Trophoblast cell (in vitro differentiated cells and primary cell): ENCODE measurements around the gene COPE.
A peak's percentile ranks its signal among the peaks of the same experiment; 100 is the strongest.

Source experiments
- DNase-seq, 2 donors: peaks; one replicate each; pipeline ENCODE4 v3.0.0-alpha.2; 2016
- H2AFZ ChIP-seq: 2 replicates; pipeline ENCODE4 v1.6.1; 2013; ENCODE audit warnings: low read length, moderate library complexity, mild to moderate bottlenecking; ENCODE audit not compliant: insufficient read depth, poor library complexity
- H2AK5ac ChIP-seq: 2 replicates; pipeline ENCODE4 v1.6.1; 2013; ENCODE audit warnings: mild to moderate bottlenecking, low read length
- H2BK120ac ChIP-seq: 2 replicates; pipeline ENCODE4 v1.6.1; 2013; ENCODE audit warnings: low read length, mild to moderate bottlenecking, moderate library complexity; ENCODE audit not compliant: insufficient read depth, poor library complexity
- H2BK12ac ChIP-seq: 2 replicates; pipeline ENCODE4 v1.6.1; 2013; ENCODE audit warnings: mild to moderate bottlenecking, low read length, moderate library complexity
- H2BK5ac ChIP-seq: 2 replicates; pipeline ENCODE4 v1.6.1; 2013; ENCODE audit warnings: low read length, low read depth, moderate library complexity, mild to moderate bottlenecking; ENCODE audit not compliant: poor library complexity
- H3K14ac ChIP-seq: 2 replicates; pipeline ENCODE4 v1.6.1; 2013; ENCODE audit warnings: mild to moderate bottlenecking, low read length
- H3K18ac ChIP-seq: 2 replicates; pipeline ENCODE4 v1.6.1; 2013; ENCODE audit warnings: mild to moderate bottlenecking, low read length
- H3K23ac ChIP-seq: 2 replicates; pipeline ENCODE4 v1.6.1; 2013; ENCODE audit warnings: low read length
- H3K27ac ChIP-seq: 2 replicates; pipeline ENCODE4 v1.5.1; 2013; ENCODE audit warnings: low read depth, mild to moderate bottlenecking, inconsistent platforms, low read length, moderate library complexity
- H3K27me3 ChIP-seq: 2 replicates; pipeline ENCODE4 v1.6.1; 2013; ENCODE audit warnings: inconsistent platforms, mild to moderate bottlenecking, low read length, moderate library complexity; ENCODE audit not compliant: insufficient read depth
- H3K36me3 ChIP-seq, 2 experiments: 1 replicate in 1 of 2; 2 replicates in 1 of 2; pipeline ENCODE4 v1.6.1; 2013; ENCODE audit warnings: low read length in 2 of 2, mild to moderate bottlenecking in 2 of 2, moderate library complexity in 1 of 2; ENCODE audit not compliant: insufficient read depth in 2 of 2, control insufficient read depth in 1 of 2
- H3K4ac ChIP-seq: 2 replicates; pipeline ENCODE4 v1.6.1; 2013; ENCODE audit warnings: low read depth, mild to moderate bottlenecking, low read length, moderate library complexity
- H3K4me1 ChIP-seq, 2 experiments: 1 replicate in 1 of 2; 2 replicates in 1 of 2; pipeline ENCODE4 v1.6.1; 2013; ENCODE audit warnings: low read length in 2 of 2, mild to moderate bottlenecking in 2 of 2, moderate library complexity in 1 of 2; ENCODE audit not compliant: insufficient read depth in 2 of 2, control insufficient read depth in 1 of 2
- H3K4me2 ChIP-seq: 2 replicates; pipeline ENCODE4 v1.6.1; 2013; ENCODE audit warnings: inconsistent platforms, mild to moderate bottlenecking, low read length, moderate library complexity
- H3K4me3 ChIP-seq: 2 replicates; pipeline ENCODE4 v1.5.1; 2013; ENCODE audit warnings: mild to moderate bottlenecking, low read depth, low read length, inconsistent platforms
- H3K79me1 ChIP-seq: one replicate; pipeline ENCODE4 v1.6.1; 2013; ENCODE audit warnings: low read length
- H3K79me2 ChIP-seq: 2 replicates; pipeline ENCODE4 v1.6.1; 2013; ENCODE audit warnings: low read length, mild to moderate bottlenecking; ENCODE audit not compliant: control insufficient read depth, insufficient read depth, poor library complexity
- H3K9ac ChIP-seq: 2 replicates; pipeline ENCODE4 v1.6.1; 2013; ENCODE audit warnings: mild to moderate bottlenecking, low read length
- H3K9me3 ChIP-seq: 2 replicates; pipeline ENCODE4 v1.6.1; 2013; ENCODE audit warnings: low read depth, mild to moderate bottlenecking, control low read depth, inconsistent platforms, low read length; ENCODE audit not compliant: insufficient read depth
- H4K12ac ChIP-seq: 2 replicates; pipeline ENCODE4 v1.6.1; 2013; ENCODE audit warnings: low read depth, mild to moderate bottlenecking, low read length, moderate library complexity
- H4K8ac ChIP-seq: 2 replicates; pipeline ENCODE4 v1.6.1; 2013; ENCODE audit warnings: low read depth, mild to moderate bottlenecking, low read length, moderate library complexity
- H4K91ac ChIP-seq: one replicate; pipeline ENCODE4 v1.6.1; 2013; ENCODE audit warnings: low read depth, mild to moderate bottlenecking, low read length, moderate library complexity
- WGBS: extraction: QIAGEN DNeasy Blood & Tissue Kit; methylation state at CpG from one replicate; pipeline ENCODE4 v1.1.7; 2013; ENCODE audit warnings: missing lambda C conversion rate; ENCODE audit not compliant: insufficient read length, insufficient coverage; ENCODE audit errors: extremely low coverage; 5-methylcytosine and 5-hydroxymethylcytosine counted together

COPE gene

GRCh38 chr19:18866800-18867123 is 52.4 kb downstream of the COPE start:
- Histone ChIP-seq H4K12ac (no peak overlapping the region), H3K27me3 (no peaks in the 10 kb centered on the region), H3K4ac (no peak overlapping the region), H3K79me1 (no peaks in the 10 kb centered on the region), H3K9me3 (peaks cover 5% of the 10 kb centered on the region), H3K27ac (no peak overlapping the region), H3K18ac (no peak overlapping the region), H2BK5ac (no peak overlapping the region), H4K91ac (no peak overlapping the region), H3K9ac (no peak overlapping the region), H2AK5ac (no peak overlapping the region), H2BK12ac (no peak overlapping the region), H2AFZ (no peak overlapping the region), H3K4me3 (no peak overlapping the region), H2BK120ac (no peak overlapping the region), H3K14ac (no peak overlapping the region), H3K4me2 (no peak overlapping the region), H3K4me1 (no peaks in the 10 kb centered on the region), H3K23ac (no peak overlapping the region), H3K36me3 (peaks cover 65 to 69% of the 10 kb centered on the region in 2 experiments), H4K8ac (no peak overlapping the region), H3K79me2 (no peaks in the 10 kb centered on the region)
- DNase-seq, result no peak
- WGBS, result no CpG with 5 or more reads among the region's 17 CpGs

- H3K4me3 ChIP-seq, result no peak overlapping the region
- H3K4me1 ChIP-seq, result no peaks in the 10 kb centered on the region
- no peak overlapping the region for H2AK5ac ChIP-seq
- H3K23ac ChIP-seq, result no peak overlapping the region
- no peak overlapping the region for H2AFZ ChIP-seq
- H2BK5ac ChIP-seq, result no peak overlapping the region
- H3K27ac ChIP-seq, result no peak overlapping the region
- peak; percentile 41 to 77 for DNase-seq
- no peak overlapping the region for H3K9ac ChIP-seq
- H3K18ac ChIP-seq, result no peak overlapping the region
- peaks cover 5% of the 10 kb centered on the region for H3K9me3 ChIP-seq
- H3K4me2 ChIP-seq, result no peak overlapping the region
- no peak overlapping the region for H4K12ac ChIP-seq
- H4K91ac ChIP-seq, result no peak overlapping the region
- H2BK12ac ChIP-seq, result no peak overlapping the region
- no peaks in the 10 kb centered on the region for H3K27me3 ChIP-seq
- no peak overlapping the region for H4K8ac ChIP-seq
- no peak overlapping the region for H3K14ac ChIP-seq
- H3K79me2 ChIP-seq, result no peaks in the 10 kb centered on the region
- no peak overlapping the region for H2BK120ac ChIP-seq
- H3K79me1 ChIP-seq, result no peaks in the 10 kb centered on the region
- peaks cover 71 to 75% of the 10 kb centered on the region in 2 experiments for H3K36me3 ChIP-seq
- no peak overlapping the region for H3K4ac ChIP-seq
- no CpG with 5 or more reads among the region's 38 CpGs for WGBS
These were observed 53.0 kb downstream of the COPE start for GRCh38 chr19:18865973-18866799.

GRCh38 chr19:18865106-18865972 is 53.8 kb downstream of the COPE start:
- H3K4ac ChIP-seq, result no peak overlapping the region
- H3K4me3 ChIP-seq, result no peak overlapping the region
- H3K4me1 ChIP-seq, result no peaks in the 10 kb centered on the region
- no peak overlapping the region for H2AK5ac ChIP-seq
- no CpG with 5 or more reads among the region's 27 CpGs for WGBS
- H2BK12ac ChIP-seq, result no peak overlapping the region
- peaks cover 80 to 84% of the 10 kb centered on the region in 2 experiments for H3K36me3 ChIP-seq
- no peak overlapping the region for H3K27ac ChIP-seq
- H3K79me2 ChIP-seq, result no peaks in the 10 kb centered on the region
- no peaks in the 10 kb centered on the region for H3K79me1 ChIP-seq
- no peak overlapping the region for H2BK5ac ChIP-seq
- H4K12ac ChIP-seq, result no peak overlapping the region
- H3K4me2 ChIP-seq, result no peak overlapping the region
- no peak overlapping the region for H2AFZ ChIP-seq
- H4K91ac ChIP-seq, result no peak overlapping the region
- H3K27me3 ChIP-seq, result no peaks in the 10 kb centered on the region
- no peak overlapping the region for H3K14ac ChIP-seq
- peak in 1 of 2 donors; percentile 21 for DNase-seq
- peaks cover 5% of the 10 kb centered on the region for H3K9me3 ChIP-seq
- no peak overlapping the region for H4K8ac ChIP-seq
- no peak overlapping the region for H3K18ac ChIP-seq
- H3K23ac ChIP-seq, result no peak overlapping the region
- no peak overlapping the region for H2BK120ac ChIP-seq
- no peak overlapping the region for H3K9ac ChIP-seq

GRCh38 chr19:18863843-18864362 is 55.3 kb downstream of the COPE start:
- no peak overlapping the region for H3K9ac ChIP-seq

More at GRCh38 chr19:18863843-18864362, 55.3 kb downstream of the COPE start:
- WGBS, result no CpG with 5 or more reads among the region's 16 CpGs
- peaks cover 94 to 95% of the 10 kb centered on the region in 2 experiments for H3K36me3 ChIP-seq
- no peaks in the 10 kb centered on the region for H3K27me3 ChIP-seq
- H3K4me3 ChIP-seq, result no peak overlapping the region
- H3K4ac ChIP-seq, result no peak overlapping the region
- H4K12ac ChIP-seq, result no peak overlapping the region
- no peak overlapping the region for H2AFZ ChIP-seq
- no peak overlapping the region for H4K8ac ChIP-seq
- no peaks in the 10 kb centered on the region for H3K79me2 ChIP-seq
- no peak overlapping the region for H3K14ac ChIP-seq
- H3K9me3 ChIP-seq, result peaks cover 5% of the 10 kb centered on the region
- H3K18ac ChIP-seq, result no peak overlapping the region
- no peaks in the 10 kb centered on the region for H3K79me1 ChIP-seq
- H2BK5ac ChIP-seq, result no peak overlapping the region
- no peaks in the 10 kb centered on the region for H3K4me1 ChIP-seq
- H2BK120ac ChIP-seq, result no peak overlapping the region
- H2AK5ac ChIP-seq, result no peak overlapping the region
- DNase-seq, result no peak
- no peak overlapping the region for H3K23ac ChIP-seq
- no peak overlapping the region for H3K4me2 ChIP-seq
- no peak overlapping the region for H4K91ac ChIP-seq
- H3K27ac ChIP-seq, result no peak overlapping the region
- H2BK12ac ChIP-seq, result no peak overlapping the region
